Measurements from ENCODE around the gene AATF. TPM values are rescaled to one million over a fixed set of nuclear protein-coding genes. Genes with fewer than 3 reads are reported as not detected.

AATF gene
- total RNA-seq, 1 experiment from 2014 or later: 61.0 TPM

GRCh38 chr17:37087683-37088082 lies 138.9 kb downstream of the AATF start:
- Mint-ChIP-seq H3K27ac (no peak overlapping the region), H3K9me3 (no peaks in the 10 kb centered on the region), H3K4me3 (no peak overlapping the region), H3K27me3 (ENCODE audit: low read depth) (no peaks in the 10 kb centered on the region), H3K36me3 (peaks cover 45% of the 10 kb centered on the region), H3K4me1 (peaks cover 38% of the 10 kb centered on the region)
- DNase-seq (ENCODE audit: low spot score): no peak
- no peak for TF ChIP-seq GABPB1 (CRISPR knock-in tag; IDR thresholded peaks at IDR 0.05)
- TF ChIP-seq SMAD4 (CRISPR knock-in tag; IDR thresholded peaks at IDR 0.05): no peak
- no peak for TF ChIP-seq ZNF512 (CRISPR knock-in tag; IDR thresholded peaks at IDR 0.05; ENCODE audit: borderline replicate concordance)
- no peak for TF ChIP-seq ZNF396 (CRISPR knock-in tag; IDR thresholded peaks at IDR 0.05; ENCODE audit: borderline replicate concordance)
- TF ChIP-seq ZNF317 (CRISPR knock-in tag; IDR thresholded peaks at IDR 0.05; ENCODE audit: borderline replicate concordance, low read depth): no peak
- no peak for TF ChIP-seq FOXP1 (CRISPR knock-in tag; IDR thresholded peaks at IDR 0.05; ENCODE audit: borderline replicate concordance)
- TF ChIP-seq ZNF423 (CRISPR knock-in tag; IDR thresholded peaks at IDR 0.05): no peak
- no peak for TF ChIP-seq ZNF671 (CRISPR knock-in tag; IDR thresholded peaks at IDR 0.05)
- no peak for TF ChIP-seq CREB1 (CRISPR knock-in tag; IDR thresholded peaks at IDR 0.05)
- TF ChIP-seq NR2C2 (CRISPR knock-in tag; IDR thresholded peaks at IDR 0.05): no peak
- TF ChIP-seq HMGXB4 (CRISPR knock-in tag; IDR thresholded peaks at IDR 0.05): no peak
- no peak for TF ChIP-seq RORB (CRISPR knock-in tag; IDR thresholded peaks at IDR 0.05)
- TF ChIP-seq, protein P1, sequence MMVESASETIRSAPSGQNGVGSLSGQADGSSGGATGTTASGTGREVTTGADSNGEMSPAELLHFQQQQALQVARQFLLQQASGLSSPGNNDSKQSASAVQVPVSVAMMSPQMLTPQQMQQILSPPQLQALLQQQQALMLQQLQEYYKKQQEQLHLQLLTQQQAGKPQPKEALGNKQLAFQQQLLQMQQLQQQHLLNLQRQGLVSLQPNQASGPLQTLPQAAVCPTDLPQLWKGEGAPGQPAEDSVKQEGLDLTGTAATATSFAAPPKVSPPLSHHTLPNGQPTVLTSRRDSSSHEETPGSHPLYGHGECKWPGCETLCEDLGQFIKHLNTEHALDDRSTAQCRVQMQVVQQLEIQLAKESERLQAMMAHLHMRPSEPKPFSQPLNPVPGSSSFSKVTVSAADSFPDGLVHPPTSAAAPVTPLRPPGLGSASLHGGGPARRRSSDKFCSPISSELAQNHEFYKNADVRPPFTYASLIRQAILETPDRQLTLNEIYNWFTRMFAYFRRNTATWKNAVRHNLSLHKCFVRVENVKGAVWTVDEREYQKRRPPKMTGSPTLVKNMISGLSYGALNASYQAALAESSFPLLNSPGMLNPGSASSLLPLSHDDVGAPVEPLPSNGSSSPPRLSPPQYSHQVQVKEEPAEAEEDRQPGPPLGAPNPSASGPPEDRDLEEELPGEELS (CRISPR knock-in tag; IDR thresholded peaks at IDR 0.05): no peak
- TF ChIP-seq, protein P2, sequence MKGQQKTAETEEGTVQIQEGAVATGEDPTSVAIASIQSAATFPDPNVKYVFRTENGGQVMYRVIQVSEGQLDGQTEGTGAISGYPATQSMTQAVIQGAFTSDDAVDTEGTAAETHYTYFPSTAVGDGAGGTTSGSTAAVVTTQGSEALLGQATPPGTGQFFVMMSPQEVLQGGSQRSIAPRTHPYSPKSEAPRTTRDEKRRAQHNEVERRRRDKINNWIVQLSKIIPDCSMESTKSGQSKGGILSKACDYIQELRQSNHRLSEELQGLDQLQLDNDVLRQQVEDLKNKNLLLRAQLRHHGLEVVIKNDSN (CRISPR knock-in tag; IDR thresholded peaks at IDR 0.05): no peak
- TF ChIP-seq ZBTB43 (CRISPR knock-in tag; IDR thresholded peaks at IDR 0.05): no peak
- TF ChIP-seq, protein P3, sequence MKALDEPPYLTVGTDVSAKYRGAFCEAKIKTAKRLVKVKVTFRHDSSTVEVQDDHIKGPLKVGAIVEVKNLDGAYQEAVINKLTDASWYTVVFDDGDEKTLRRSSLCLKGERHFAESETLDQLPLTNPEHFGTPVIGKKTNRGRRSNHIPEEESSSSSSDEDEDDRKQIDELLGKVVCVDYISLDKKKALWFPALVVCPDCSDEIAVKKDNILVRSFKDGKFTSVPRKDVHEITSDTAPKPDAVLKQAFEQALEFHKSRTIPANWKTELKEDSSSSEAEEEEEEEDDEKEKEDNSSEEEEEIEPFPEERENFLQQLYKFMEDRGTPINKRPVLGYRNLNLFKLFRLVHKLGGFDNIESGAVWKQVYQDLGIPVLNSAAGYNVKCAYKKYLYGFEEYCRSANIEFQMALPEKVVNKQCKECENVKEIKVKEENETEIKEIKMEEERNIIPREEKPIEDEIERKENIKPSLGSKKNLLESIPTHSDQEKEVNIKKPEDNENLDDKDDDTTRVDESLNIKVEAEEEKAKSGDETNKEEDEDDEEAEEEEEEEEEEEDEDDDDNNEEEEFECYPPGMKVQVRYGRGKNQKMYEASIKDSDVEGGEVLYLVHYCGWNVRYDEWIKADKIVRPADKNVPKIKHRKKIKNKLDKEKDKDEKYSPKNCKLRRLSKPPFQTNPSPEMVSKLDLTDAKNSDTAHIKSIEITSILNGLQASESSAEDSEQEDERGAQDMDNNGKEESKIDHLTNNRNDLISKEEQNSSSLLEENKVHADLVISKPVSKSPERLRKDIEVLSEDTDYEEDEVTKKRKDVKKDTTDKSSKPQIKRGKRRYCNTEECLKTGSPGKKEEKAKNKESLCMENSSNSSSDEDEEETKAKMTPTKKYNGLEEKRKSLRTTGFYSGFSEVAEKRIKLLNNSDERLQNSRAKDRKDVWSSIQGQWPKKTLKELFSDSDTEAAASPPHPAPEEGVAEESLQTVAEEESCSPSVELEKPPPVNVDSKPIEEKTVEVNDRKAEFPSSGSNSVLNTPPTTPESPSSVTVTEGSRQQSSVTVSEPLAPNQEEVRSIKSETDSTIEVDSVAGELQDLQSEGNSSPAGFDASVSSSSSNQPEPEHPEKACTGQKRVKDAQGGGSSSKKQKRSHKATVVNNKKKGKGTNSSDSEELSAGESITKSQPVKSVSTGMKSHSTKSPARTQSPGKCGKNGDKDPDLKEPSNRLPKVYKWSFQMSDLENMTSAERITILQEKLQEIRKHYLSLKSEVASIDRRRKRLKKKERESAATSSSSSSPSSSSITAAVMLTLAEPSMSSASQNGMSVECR (CRISPR knock-in tag; IDR thresholded peaks at IDR 0.05; ENCODE audit: borderline replicate concordance): no peak
- no peak for TF ChIP-seq ZNF232 (CRISPR knock-in tag; IDR thresholded peaks at IDR 0.05)
- TF ChIP-seq, protein P4, sequence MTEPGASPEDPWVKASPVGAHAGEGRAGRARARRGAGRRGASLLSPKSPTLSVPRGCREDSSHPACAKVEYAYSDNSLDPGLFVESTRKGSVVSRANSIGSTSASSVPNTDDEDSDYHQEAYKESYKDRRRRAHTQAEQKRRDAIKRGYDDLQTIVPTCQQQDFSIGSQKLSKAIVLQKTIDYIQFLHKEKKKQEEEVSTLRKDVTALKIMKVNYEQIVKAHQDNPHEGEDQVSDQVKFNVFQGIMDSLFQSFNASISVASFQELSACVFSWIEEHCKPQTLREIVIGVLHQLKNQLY (CRISPR knock-in tag; IDR thresholded peaks at IDR 0.05): no peak
- TF ChIP-seq, protein P5, sequence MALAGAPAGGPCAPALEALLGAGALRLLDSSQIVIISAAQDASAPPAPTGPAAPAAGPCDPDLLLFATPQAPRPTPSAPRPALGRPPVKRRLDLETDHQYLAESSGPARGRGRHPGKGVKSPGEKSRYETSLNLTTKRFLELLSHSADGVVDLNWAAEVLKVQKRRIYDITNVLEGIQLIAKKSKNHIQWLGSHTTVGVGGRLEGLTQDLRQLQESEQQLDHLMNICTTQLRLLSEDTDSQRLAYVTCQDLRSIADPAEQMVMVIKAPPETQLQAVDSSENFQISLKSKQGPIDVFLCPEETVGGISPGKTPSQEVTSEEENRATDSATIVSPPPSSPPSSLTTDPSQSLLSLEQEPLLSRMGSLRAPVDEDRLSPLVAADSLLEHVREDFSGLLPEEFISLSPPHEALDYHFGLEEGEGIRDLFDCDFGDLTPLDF (CRISPR knock-in tag; IDR thresholded peaks at IDR 0.05): no peak
- TF ChIP-seq, protein P6, sequence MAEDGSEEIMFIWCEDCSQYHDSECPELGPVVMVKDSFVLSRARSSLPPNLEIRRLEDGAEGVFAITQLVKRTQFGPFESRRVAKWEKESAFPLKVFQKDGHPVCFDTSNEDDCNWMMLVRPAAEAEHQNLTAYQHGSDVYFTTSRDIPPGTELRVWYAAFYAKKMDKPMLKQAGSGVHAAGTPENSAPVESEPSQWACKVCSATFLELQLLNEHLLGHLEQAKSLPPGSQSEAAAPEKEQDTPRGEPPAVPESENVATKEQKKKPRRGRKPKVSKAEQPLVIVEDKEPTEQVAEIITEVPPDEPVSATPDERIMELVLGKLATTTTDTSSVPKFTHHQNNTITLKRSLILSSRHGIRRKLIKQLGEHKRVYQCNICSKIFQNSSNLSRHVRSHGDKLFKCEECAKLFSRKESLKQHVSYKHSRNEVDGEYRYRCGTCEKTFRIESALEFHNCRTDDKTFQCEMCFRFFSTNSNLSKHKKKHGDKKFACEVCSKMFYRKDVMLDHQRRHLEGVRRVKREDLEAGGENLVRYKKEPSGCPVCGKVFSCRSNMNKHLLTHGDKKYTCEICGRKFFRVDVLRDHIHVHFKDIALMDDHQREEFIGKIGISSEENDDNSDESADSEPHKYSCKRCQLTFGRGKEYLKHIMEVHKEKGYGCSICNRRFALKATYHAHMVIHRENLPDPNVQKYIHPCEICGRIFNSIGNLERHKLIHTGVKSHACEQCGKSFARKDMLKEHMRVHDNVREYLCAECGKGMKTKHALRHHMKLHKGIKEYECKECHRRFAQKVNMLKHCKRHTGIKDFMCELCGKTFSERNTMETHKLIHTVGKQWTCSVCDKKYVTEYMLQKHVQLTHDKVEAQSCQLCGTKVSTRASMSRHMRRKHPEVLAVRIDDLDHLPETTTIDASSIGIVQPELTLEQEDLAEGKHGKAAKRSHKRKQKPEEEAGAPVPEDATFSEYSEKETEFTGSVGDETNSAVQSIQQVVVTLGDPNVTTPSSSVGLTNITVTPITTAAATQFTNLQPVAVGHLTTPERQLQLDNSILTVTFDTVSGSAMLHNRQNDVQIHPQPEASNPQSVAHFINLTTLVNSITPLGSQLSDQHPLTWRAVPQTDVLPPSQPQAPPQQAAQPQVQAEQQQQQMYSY (CRISPR knock-in tag; IDR thresholded peaks at IDR 0.05): no peak
- POLR2A ChIA-PET: no interaction called here
- no peak for ATAC-seq
- CTCF ChIA-PET: interaction anchor here (0.7 kb wide), 1 partner anchor 86 kb away, joined by 3 read pairs; no protein-coding TSS in a partner anchor

All from WTC11 (cell line).